ENCODE data around the gene LCN10. TPM values are rescaled to one million over a fixed set of nuclear protein-coding genes. Genes with fewer than 3 reads are reported as not detected.

Gene LCN10
- total RNA-seq, 4 donors from 2014 or later = 7.0 to 12.6 (median 9.8) TPM

DNA sequence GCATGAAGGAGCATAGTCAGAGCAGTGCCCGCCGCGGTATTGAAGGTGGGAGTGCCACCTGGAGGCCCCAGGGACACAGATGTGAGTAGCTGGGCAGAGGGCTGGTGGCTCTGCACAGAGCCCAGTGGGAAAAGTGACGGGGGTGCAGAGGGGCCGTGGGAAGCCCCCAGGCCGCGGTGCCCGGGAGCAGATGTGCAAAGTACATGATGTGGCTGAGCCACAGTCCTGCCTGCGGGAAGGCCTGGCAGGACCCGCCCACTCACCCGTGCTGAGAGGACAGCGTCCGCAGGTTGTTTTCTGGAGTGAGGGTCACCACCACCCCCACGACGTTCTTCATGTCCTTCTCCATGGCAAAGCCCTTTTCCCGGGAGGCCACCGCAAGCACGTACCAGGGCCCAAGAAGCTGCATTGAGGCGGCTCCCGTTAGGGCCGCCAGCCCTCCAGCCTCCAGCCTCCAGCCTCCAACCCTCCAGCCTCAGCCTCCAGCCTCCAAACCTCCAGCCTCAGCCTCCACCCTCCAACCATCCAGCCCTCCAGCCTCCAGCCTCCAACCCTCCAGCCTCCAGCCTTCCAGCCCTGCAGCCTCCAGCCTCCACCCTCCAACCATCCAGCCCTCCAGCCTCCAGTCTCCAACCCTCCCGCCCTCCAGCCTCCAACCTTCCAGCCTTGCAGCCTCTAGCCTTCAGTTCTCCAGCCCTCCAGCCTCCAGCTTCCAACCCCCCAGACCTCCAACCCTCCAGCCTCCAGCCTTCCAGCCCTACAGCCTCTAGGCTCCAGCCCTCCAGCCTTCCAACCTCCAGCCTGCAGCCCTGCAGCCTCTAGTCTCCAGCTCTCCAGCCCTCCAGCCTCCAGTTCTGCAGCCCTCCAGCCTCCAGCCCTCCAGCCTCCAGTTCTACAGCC, 4.7 kb upstream of the LCN10 start:
- Histone ChIP-seq H3K9me3 (peaks cover 0 to 12% (median 0%) of the 10 kb centered on the region in 4 donors), H3K27ac (replicated peaks in 1 of 4) (no peak overlapping the region), H3K27me3 (peaks cover 0 to 54% (median 12%) of the 10 kb centered on the region in 4 donors), H3K4me1 (peaks cover 12 to 24% (median 17%) of the 10 kb centered on the region in 4 donors), H3K36me3 (peaks cover 0 to 14% (median 0%) of the 10 kb centered on the region in 4 donors), H3K4me3 (no peak overlapping the region)
- intact Hi-C loops (cut with DNase I) = no loop called here
- TF ChIP-seq POLR2A (IDR thresholded peaks at IDR 0.05; ENCODE audit: low read depth) (no peak), POLR2AphosphoS5 (IDR thresholded peaks at IDR 0.05) (no peak), EP300 (IDR thresholded peaks at IDR 0.05) (no peak), CTCF (IDR thresholded peaks at IDR 0.05) (no peak)
- WGBS = 86% methylated on average over 21 of the region's 22 CpGs
- DNase-seq (ENCODE audit: extremely low spot score) = no peak

DNA sequence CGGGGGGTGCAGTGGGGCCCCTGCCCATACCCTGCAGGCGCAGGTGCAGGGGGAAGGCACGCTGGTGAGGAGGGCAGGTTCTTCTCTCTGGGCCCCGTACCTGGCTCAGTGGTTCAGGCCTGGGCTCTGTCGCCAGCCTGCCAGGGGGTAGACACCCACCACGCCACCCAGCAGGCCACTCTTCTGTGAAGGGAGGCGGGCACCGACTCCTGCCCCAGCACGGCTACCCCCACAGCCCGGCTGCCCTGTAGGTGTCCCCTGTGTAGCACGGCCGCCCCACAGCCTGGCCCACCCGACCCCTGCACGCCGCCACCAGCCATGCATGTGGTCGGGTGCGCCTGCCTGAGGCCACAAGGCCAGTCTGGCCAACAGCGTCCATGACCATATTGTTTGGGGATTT, 3.9 kb upstream of the LCN10 start:
- Histone ChIP-seq H3K27me3 (peaks cover 0 to 62% (median 17%) of the 10 kb centered on the region in 4 donors), H3K9me3 (peaks cover 0 to 4% (median 0%) of the 10 kb centered on the region in 4 donors), H3K27ac (replicated peaks in 1 of 4) (no peak overlapping the region), H3K4me3 (no peak overlapping the region), H3K4me1 (peaks cover 13 to 30% (median 25%) of the 10 kb centered on the region in 4 donors), H3K36me3 (peaks cover 0 to 14% (median 0%) of the 10 kb centered on the region in 4 donors)
- intact Hi-C loops (cut with DNase I) = no loop called here
- no peak for DNase-seq (ENCODE audit: extremely low spot score)
- TF ChIP-seq POLR2A (IDR thresholded peaks at IDR 0.05; ENCODE audit: low read depth) = no peak
- no peak for TF ChIP-seq POLR2AphosphoS5 (IDR thresholded peaks at IDR 0.05)
- no peak for TF ChIP-seq CTCF (IDR thresholded peaks at IDR 0.05)
- TF ChIP-seq EP300 (IDR thresholded peaks at IDR 0.05) = no peak
- whole genome bisulfite sequencing = 88% methylated on average over 6 of the region's 18 CpGs

DNA sequence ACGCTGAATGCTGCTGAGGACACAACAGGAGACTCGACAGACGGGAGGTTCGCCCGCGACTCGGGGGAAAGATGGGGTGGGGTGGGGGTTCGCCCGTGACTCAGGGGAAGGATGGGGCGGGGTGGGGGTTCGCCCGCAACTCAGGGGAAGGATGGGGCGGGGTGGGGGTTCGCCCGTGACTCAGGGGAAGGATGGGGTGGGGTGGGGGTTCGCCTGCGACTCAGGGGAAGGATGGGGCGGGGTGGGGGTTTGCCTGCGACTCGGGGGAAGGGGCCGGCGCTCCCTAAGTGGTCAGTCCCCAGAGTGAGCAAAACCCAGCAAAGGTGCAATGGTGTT, 3.4 kb upstream of the LCN10 start:
- intact Hi-C loops (cut with DNase I) = no loop called here
- DNase-seq (ENCODE audit: extremely low spot score) = no peak
- H3K27me3 ChIP-seq = peaks cover 0 to 67% (median 18%) of the 10 kb centered on the region in 4 donors

GRCh38 chr9:136745389-136746154, 2.8 kb upstream of the LCN10 start:
- H3K36me3 ChIP-seq = peaks cover 0 to 14% (median 0%) of the 10 kb centered on the region in 4 donors
- 76% methylated on average over 13 of the region's 23 CpGs for WGBS
- H3K4me1 ChIP-seq = peaks cover 23 to 39% (median 34%) of the 10 kb centered on the region in 4 donors
- intact Hi-C loops (cut with DNase I) = no loop called here
- no peaks in the 10 kb centered on the region for H3K9me3 ChIP-seq
- peaks cover 0 to 73% (median 21%) of the 10 kb centered on the region in 4 donors for H3K27me3 ChIP-seq
- peak overlapping the region in 2 of 4 donors; percentile 20 to 26 for H3K27ac ChIP-seq (replicated peaks in 1 of 4)
- no peak for TF ChIP-seq POLR2A (IDR thresholded peaks at IDR 0.05; ENCODE audit: low read depth)
- no peak for TF ChIP-seq CTCF (IDR thresholded peaks at IDR 0.05)
- TF ChIP-seq EP300 (IDR thresholded peaks at IDR 0.05) = no peak
- TF ChIP-seq POLR2AphosphoS5 (IDR thresholded peaks at IDR 0.05) = no peak
- no peak for DNase-seq (ENCODE audit: extremely low spot score)
- H3K4me3 ChIP-seq = peak overlapping the region; percentile 26 to 37 (median 32)

More for the DNA sequence above, 3.4 kb upstream of the LCN10 start:
- Histone ChIP-seq H3K9me3 (no peaks in the 10 kb centered on the region), H3K36me3 (peaks cover 0 to 14% (median 0%) of the 10 kb centered on the region in 4 donors), H3K4me1 (peaks cover 18 to 34% (median 30%) of the 10 kb centered on the region in 4 donors), H3K4me3 (peak overlapping the region in 2 of 4 donors; percentile 31 to 34), H3K27ac (replicated peaks in 1 of 4) (no peak overlapping the region)
- no peak for TF ChIP-seq EP300 (IDR thresholded peaks at IDR 0.05)
- no peak for TF ChIP-seq CTCF (IDR thresholded peaks at IDR 0.05)
- TF ChIP-seq POLR2A (IDR thresholded peaks at IDR 0.05; ENCODE audit: low read depth) = no peak
- no peak for TF ChIP-seq POLR2AphosphoS5 (IDR thresholded peaks at IDR 0.05)
- 84% methylated on average over 21 of the region's 22 CpGs for WGBS

Data from esophagus muscularis mucosa (tissue), 4 donors.